Memory B cell (primary cell): ENCODE measurements around the gene RGP1.

Experiments used
- ATAC-seq: fragments of 150-1000 bp; cut with Tn5 transposase; 2 replicates; pipeline ENCODE4 v1.10.0; 2021; ENCODE audit warnings: low read depth, mild to moderate bottlenecking, moderate library complexity
- DNase-seq, 2 donors: peaks; one replicate each; pipeline ENCODE4 v3.0.0; 2022; ENCODE audit warnings: low spot score in 2 of 2
- H3K27ac Mint-ChIP-seq: one replicate; pipeline ENCODE4 v1.8.0; 2022; ENCODE audit warnings: mild to moderate bottlenecking, moderate library complexity, mixed read lengths
- H3K27me3 Mint-ChIP-seq: one replicate; pipeline ENCODE4 v1.8.0; 2022; ENCODE audit warnings: mixed read lengths
- H3K36me3 Mint-ChIP-seq: one replicate; pipeline ENCODE4 v1.8.0; 2022; ENCODE audit warnings: mild to moderate bottlenecking, mixed read lengths
- H3K4me1 Mint-ChIP-seq: one replicate; pipeline ENCODE4 v1.8.0; 2022; ENCODE audit warnings: mixed read lengths
- H3K4me3 Mint-ChIP-seq: one replicate; pipeline ENCODE4 v1.8.0; 2022; ENCODE audit warnings: mild to moderate bottlenecking, moderate library complexity, mixed read lengths
- H3K9me3 Mint-ChIP-seq: one replicate; pipeline ENCODE4 v1.8.0; 2022; ENCODE audit warnings: mixed read lengths

The RGP1 gene

DNA sequence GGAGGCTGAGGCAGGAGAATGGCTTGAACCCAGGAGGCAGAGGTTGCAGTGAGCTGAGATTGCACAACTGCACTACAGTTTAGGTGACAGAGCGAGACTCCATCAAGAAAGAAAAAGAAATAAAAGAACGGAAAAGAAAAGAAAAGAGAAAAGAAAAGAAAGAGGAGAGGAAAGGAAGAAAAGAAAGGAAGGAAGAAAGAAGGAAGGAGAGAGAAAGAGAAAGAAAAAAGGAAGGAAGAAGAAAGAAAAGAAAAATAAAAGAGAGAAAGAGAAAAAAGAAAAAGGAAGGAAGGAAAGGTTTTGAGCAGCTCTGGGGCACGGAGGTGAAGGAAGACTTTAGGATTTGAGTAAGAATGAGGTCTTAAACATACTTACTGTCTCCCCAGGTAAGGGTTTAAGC lies 35.5 kb upstream of the RGP1 start:
- DNase-seq (no peak), ATAC-seq (no peak)
- Mint-ChIP-seq H3K9me3 (no peaks in the 10 kb centered on the region), H3K27me3 (no peaks in the 10 kb centered on the region), H3K36me3 (peaks cover 53% of the 10 kb centered on the region), H3K4me1 (peaks cover 10% of the 10 kb centered on the region), H3K27ac (no peak overlapping the region), H3K4me3 (no peak overlapping the region)

DNA sequence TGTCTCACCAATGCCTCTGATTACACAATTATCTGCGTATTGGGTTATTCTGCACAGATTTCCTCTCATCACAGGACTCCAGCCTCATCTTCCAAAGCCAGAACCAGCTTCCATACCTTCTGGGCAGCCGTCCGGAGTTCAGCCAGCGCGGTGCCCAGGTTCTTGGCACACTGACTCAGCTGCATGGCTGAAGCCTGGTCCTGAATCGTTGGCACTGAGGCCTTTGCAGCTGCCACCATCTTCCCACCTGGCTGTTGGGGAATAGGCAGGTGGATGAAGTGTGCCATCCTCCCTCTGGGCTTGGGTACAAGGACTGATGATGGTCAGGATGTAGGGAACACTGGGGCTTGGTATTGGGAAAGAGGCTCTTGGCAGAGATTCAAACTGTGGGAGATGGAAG lies 35.0 kb upstream of the RGP1 start:
- no peak overlapping the region for H3K27ac Mint-ChIP-seq
- no peak for ATAC-seq
- no peak overlapping the region for H3K4me3 Mint-ChIP-seq

DNA sequence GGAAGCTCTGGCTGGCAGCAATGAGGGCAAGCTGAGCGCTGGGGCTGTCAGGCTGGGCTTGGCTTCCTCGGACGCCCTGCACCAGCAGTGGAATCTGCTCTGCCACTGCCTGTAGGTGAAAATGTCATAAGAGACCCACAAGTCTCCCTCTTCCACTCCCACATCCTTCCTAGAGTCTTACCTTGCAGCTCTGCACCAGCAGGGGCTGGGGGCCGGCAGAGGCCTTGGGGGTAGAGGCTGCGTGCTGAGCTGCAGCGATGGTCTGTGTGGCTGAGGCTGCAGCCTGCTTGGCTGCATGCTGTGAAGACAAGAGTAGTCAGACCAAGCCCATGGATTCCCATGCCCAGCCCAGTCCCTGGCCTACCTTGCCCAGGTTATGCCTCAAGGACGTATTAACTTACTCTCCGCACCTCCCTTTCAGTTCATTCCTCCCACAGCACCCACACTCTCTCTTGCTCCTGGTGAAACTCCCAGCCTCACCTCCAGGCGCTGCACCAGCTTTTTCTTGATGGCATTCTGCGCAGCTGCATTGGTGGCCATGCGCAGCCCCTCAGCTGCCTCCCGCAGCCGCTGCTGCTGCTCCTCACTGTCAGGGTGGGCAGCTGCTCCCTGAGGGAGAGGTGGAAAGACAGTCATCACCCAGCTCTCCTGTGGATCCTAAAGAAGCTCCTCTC lies 34.4 kb upstream of the RGP1 start:
- Mint-ChIP-seq H3K4me3 (no peak overlapping the region), H3K27ac (peak overlapping the region; percentile 65), H3K36me3 (peaks cover 53% of the 10 kb centered on the region), H3K9me3 (no peaks in the 10 kb centered on the region), H3K27me3 (no peaks in the 10 kb centered on the region), H3K4me1 (peaks cover 18% of the 10 kb centered on the region)
- DNase-seq (no peak), ATAC-seq (no peak)

More for the DNA sequence above, 35.0 kb upstream of the RGP1 start:
- Mint-ChIP-seq H3K27me3 (no peaks in the 10 kb centered on the region), H3K36me3 (peaks cover 51% of the 10 kb centered on the region), H3K4me1 (peaks cover 12% of the 10 kb centered on the region), H3K9me3 (no peaks in the 10 kb centered on the region)
- DNase-seq: no peak

DNA sequence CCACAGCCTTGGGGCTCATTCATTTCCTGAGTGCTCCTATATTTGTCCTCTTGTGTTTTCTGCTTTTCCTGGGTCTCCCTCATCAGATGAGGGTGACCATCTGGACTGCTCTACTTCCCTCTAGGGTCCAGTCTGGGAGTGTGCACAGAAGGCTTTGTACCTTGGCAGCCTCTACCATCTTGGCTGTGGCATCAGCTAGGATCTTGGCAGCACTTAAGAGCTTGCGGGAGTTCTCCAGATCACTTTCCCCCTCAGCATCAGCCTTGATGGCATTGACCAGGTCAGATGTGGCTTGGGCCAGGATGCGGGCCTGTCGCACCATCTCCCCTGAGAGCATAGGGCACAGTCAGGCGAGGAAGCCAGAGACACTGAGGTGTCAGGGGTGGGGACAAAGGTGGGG lies 32.9 kb upstream of the RGP1 start:
- Mint-ChIP-seq H3K27ac (no peak overlapping the region), H3K9me3 (no peaks in the 10 kb centered on the region), H3K4me1 (peaks cover 19% of the 10 kb centered on the region), H3K4me3 (no peak overlapping the region), H3K27me3 (no peaks in the 10 kb centered on the region), H3K36me3 (peaks cover 47% of the 10 kb centered on the region)
- ATAC-seq (no peak), DNase-seq (no peak)

DNA sequence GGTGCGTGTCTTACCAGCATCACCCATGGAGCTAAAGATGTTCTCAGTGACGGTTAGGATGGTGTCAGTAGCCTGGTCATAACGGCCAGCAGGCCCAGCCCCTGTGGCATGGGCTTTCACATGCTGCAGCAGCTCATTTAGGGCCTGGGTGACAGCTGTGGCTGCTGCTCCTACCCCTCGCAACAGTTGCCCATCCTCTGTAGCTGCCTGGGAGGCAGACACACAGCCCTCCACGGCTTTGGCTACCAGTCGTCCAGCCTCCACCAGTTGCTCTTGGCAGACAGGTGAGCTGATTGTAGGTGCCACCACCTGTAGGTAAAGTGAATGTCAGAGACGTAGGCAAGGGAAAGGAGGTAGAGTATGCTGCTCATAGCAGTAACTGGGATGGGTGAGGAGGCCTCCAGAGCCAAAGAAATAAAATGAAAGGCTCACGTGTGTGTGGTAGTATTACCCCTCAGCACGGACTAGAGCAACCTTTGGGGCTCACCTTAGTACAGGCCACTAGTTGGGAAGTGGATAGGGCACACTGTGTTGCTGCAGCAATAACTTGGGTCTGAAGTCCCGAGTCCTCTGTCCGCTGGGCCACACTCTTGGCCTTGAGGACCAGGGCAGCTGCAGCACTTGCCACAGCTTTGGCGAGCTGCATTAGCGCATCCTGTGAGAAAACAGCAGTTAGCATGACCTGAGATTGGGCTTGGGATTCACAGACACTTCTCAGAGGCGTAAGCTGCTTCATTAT lies 31.8 kb upstream of the RGP1 start:
- DNase-seq (no peak), ATAC-seq (no peak)
- Mint-ChIP-seq H3K27ac (peak overlapping the region; percentile 89), H3K4me3 (no peak overlapping the region), H3K4me1 (peaks cover 24% of the 10 kb centered on the region), H3K27me3 (no peaks in the 10 kb centered on the region), H3K36me3 (peaks cover 53% of the 10 kb centered on the region), H3K9me3 (no peaks in the 10 kb centered on the region)

DNA sequence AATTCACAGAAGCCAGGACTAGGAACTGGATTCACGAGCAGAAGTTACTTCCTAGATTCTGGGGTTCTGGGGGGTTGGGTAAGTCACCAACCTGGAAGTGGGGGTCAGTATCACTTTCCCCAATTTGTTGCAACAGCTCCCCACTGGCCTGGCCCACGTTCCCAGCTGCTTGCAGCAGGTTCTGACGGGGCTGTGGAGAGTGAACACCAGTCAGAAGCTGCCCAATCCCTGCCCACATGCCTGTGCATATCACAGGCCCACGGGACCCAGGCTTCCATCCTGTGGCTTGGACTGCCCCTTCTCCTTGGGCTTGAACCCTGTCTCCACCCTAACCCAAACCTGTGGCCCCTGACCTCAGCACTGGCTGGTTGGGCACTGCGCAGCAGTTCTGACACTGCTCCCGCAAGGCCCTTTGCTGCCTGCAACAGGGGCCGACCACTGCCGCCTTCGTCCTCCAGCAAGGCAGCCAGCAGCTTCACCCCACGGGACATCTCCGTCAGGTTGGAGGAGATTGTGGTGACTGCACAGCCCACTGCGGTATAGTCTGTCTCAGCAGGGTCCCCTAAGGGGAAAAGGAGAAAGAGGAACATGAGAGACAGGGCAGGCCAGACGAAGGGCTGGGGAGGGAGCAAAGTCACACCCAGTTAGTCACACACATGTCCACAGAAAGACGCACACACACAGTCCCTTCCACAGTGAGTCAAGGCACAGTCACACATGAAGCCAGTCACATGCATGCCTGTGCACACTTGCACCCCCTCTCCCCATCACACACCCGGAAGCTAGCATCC lies 30.2 kb upstream of the RGP1 start:
- no peaks in the 10 kb centered on the region for H3K27me3 Mint-ChIP-seq
- ATAC-seq: peak; percentile 93

DNA sequence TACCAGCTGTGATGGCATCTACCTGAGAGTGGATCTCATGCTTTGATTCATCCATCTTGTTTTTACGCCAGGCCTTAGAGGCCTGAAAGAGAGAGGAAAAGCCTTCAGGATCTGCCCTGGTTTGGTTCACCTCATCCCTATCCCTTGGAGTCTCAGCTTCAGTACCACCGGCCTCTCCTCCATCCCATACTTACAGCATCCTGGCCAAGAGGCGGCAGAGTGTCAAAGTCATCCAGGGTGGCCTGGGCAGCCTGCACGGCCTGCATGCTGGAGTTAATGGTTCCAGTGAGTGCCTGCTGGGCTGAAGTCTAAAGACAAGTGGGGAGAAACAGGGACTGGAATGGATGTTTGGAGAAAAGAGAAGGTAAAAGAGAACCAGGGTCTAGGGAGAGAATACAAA lies 29.5 kb upstream of the RGP1 start:
- no peak overlapping the region for H3K4me3 Mint-ChIP-seq
- H3K4me1 Mint-ChIP-seq: peaks cover 24% of the 10 kb centered on the region
- H3K27me3 Mint-ChIP-seq: no peaks in the 10 kb centered on the region
- peak overlapping the region; percentile 89 for H3K27ac Mint-ChIP-seq
- DNase-seq (no peak), ATAC-seq (no peak)
- H3K36me3 Mint-ChIP-seq: peaks cover 49% of the 10 kb centered on the region
- H3K9me3 Mint-ChIP-seq: no peaks in the 10 kb centered on the region

More for the DNA sequence above, 30.2 kb upstream of the RGP1 start:
- Mint-ChIP-seq H3K36me3 (peaks cover 49% of the 10 kb centered on the region), H3K4me1 (peaks cover 24% of the 10 kb centered on the region), H3K9me3 (no peaks in the 10 kb centered on the region), H3K27ac (peak overlapping the region; percentile 89), H3K4me3 (peak overlapping the region; percentile 50)
- DNase-seq: peak; percentile 60 to 76

DNA sequence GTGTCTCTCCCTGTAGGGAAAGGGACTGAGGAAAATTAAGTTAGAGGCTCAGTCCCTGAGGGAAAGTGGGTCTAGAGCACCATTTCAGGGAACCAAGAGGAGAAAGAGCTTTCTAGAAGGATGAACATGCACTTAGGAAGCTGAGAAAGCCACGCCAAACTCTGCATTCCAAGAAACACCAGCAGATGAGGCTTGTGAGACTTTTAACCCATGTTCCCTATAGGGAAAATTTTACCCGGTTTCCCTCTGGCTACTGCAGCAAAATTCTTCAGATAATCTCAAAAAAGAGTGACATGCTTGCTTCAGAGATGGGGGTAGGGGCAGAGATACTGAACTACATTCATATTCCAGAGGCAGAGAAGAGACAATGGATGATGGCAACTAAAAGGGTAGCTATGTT lies 25.7 kb upstream of the RGP1 start:
- Mint-ChIP-seq H3K36me3 (peaks cover 29% of the 10 kb centered on the region), H3K4me3 (no peak overlapping the region), H3K27ac (no peak overlapping the region), H3K27me3 (no peaks in the 10 kb centered on the region), H3K9me3 (no peaks in the 10 kb centered on the region), H3K4me1 (peaks cover 23% of the 10 kb centered on the region)
- ATAC-seq (no peak), DNase-seq (no peak)

DNA sequence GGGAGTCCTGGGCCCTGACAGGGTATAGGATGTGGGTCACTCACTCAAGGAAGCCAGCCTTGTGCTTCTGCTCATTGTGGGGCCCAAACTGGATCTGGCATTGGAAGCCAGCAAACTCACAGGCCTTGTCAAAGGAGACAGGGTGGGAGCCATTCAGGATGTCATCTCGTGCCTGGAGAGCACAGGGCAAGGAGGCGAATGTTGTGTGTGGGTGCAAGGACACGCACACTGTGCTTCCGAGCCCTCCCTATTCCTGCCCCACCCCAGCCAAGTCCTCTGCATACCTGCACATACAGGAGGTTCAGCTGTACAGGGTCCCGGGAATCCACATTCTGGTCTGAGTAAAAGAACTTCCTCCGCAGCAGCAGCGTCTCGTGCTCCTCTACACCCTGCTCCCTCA lies 25.2 kb upstream of the RGP1 start:
- Mint-ChIP-seq H3K27me3 (no peaks in the 10 kb centered on the region), H3K4me1 (peaks cover 20% of the 10 kb centered on the region), H3K27ac (no peak overlapping the region), H3K36me3 (peaks cover 28% of the 10 kb centered on the region), H3K9me3 (no peaks in the 10 kb centered on the region), H3K4me3 (no peak overlapping the region)
- ATAC-seq (no peak), DNase-seq (no peak)

DNA sequence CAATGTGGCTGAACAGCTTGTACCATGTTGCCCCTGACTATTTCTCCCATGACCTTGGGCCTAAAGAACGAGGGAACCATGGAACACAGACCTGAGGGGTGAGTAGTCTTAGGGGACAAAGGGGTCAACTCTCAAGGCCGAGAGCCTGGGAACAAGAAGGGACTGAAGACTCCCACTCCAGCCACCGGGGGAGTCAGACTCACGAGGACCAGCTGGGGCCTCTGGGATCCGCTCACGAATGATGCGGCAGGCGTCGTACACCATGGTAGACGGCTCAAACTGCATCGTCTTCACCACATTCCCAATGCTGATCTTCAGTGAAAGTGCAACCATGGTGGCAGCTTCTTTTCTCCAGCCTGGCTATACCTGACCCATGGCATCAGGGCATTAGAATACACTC lies 23.7 kb upstream of the RGP1 start:
- H3K4me1 Mint-ChIP-seq: peaks cover 11% of the 10 kb centered on the region
- no peaks in the 10 kb centered on the region for H3K9me3 Mint-ChIP-seq
- ATAC-seq (no peak), DNase-seq (no peak)
- H3K4me3 Mint-ChIP-seq: no peak overlapping the region
- H3K27ac Mint-ChIP-seq: peak overlapping the region; percentile 60
- H3K36me3 Mint-ChIP-seq: peaks cover 24% of the 10 kb centered on the region
- no peaks in the 10 kb centered on the region for H3K27me3 Mint-ChIP-seq

DNA sequence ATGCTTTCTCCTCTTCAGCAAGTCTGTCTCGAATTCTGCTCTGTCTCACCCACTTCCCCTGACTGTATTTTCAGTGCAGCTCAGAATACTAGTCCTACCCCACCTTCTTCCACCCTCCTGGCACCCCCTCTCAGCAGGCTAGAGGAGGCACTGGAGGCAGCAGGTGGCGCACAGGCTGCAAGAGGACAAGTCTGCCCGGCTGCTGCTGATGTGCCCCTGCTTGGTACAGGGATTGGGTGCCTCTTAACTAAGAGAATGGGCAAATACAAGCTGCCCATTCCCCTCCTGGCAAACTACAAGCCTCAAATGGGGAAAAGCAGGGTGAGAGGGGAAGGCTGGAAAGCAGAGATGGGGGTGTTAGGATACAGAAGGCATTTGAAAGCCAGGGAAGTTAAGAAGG lies 22.2 kb upstream of the RGP1 start:
- DNase-seq: peak; percentile 40 to 43
- Mint-ChIP-seq H3K36me3 (peaks cover 17% of the 10 kb centered on the region), H3K4me3 (peak overlapping the region; percentile 62), H3K27me3 (no peaks in the 10 kb centered on the region), H3K27ac (peak overlapping the region; percentile 81), H3K4me1 (peaks cover 13% of the 10 kb centered on the region), H3K9me3 (no peaks in the 10 kb centered on the region)
- ATAC-seq: peak; percentile 83

DNA sequence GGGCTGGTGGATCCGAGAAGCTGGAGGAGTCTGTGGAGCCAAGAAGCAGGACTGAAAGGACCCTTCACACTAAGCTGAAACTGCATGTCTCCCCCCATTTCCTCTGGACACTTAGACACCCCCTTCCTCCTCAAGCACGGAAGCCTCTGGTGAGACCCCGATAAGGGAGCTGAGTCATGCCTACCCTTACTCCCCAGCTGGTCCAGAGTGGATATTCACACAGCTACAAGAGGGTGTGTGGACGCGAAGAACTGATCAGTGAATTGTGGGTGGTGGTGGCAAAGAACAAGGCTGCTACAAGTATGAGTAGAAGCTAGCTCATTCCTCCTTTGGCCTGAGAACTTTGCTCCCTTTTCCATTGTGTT lies 21.4 kb upstream of the RGP1 start:
- Mint-ChIP-seq H3K4me1 (peaks cover 13% of the 10 kb centered on the region), H3K27ac (no peak overlapping the region), H3K9me3 (no peaks in the 10 kb centered on the region), H3K27me3 (no peaks in the 10 kb centered on the region), H3K36me3 (peaks cover 11% of the 10 kb centered on the region), H3K4me3 (no peak overlapping the region)
- DNase-seq (no peak), ATAC-seq (no peak)

DNA sequence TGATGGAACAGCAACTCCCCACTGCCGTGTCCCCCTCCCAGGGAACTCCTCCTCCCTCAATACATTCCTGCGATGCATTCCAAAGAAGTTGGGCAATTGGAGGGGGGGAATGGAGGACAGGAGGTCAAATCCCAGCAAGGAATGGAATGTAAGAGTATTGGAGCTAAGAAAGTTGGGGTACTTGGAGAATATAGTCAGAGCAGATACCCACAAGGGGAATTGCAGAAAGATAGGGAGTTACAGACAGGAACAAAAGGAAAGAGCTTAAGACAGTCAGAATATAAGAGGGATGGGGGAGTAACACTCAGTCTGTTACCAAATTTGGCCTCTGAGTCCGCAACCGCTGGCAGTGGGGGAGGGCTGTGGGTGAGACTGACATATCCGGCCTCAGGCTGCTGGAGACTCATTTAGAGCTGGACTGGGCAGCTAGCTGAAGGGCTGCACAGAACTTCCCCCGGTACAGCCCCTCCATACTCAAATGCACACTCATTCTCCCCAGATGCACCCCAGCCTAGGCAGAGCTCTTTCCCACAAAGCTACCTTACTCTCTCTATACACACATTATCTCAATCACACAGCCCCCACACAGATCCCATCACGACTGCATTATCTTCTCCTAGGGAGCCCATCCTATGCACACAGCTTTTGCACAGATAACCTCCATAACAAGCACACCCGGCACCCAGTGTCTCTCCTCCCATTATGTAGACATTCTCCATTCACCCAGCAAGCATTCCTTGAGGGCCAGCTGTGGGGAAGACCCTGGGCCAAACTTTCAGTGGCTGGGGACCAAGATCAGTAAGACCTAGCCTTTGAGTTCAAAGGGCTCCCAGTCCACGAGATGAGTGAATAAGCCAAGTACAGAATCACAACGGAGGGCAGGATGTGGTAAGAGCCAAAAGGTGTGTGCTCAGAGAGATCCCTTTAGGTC lies 20.8 kb upstream of the RGP1 start:
- H3K27me3 Mint-ChIP-seq: no peaks in the 10 kb centered on the region
- H3K4me1 Mint-ChIP-seq: peaks cover 18% of the 10 kb centered on the region
- peaks cover 9% of the 10 kb centered on the region for H3K36me3 Mint-ChIP-seq
- DNase-seq: no peak
- no peaks in the 10 kb centered on the region for H3K9me3 Mint-ChIP-seq
- ATAC-seq: no peak
- H3K4me3 Mint-ChIP-seq: no peak overlapping the region
- H3K27ac Mint-ChIP-seq: no peak overlapping the region
